ENCODE measurements around the gene OTUB1. TPM values are rescaled to one million over a fixed set of nuclear protein-coding genes. Genes with fewer than 3 reads are reported as not detected.

The OTUB1 gene
- total and polyA plus RNA-seq, 2 experiments from 2014 or later: 48.3 to 123 TPM

DNA sequence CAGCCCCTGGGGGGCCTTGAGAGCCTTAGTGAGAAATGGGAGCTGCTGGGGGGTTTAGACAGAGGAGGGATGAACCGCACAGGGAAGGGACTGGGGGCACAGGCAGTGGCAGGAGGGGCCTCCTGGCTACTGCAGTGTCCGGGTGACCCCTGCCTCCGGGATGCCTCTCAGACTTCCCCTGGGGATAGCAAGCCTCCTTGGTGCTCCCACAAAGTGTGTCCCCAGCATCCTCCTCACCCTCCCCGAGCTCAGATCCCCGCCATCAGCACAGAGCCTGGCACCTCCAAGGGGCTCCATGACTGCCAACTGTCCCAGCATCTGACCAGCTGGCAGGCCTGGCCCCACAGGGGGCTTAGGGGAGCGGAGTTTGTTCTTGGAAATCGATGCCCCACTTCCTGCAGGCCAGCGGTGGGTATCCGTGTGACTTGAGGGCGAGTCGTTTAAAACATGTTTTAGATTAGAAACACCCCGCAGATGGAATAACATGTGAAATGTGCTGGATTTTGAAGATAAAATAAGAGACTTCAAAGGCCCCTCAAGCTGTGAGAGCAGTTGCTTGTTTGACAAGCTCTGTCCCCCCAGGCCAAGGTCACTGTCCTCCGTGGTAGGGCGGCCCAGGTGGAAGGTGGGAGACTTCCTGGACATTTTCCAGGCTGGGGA, 36.0 kb downstream of the OTUB1 start:
- no peak for DNase-seq
- Histone ChIP-seq H3F3A (ENCODE audit: insufficient read depth) (no peaks in the 10 kb centered on the region), H3K9me3 (ENCODE audit: low read depth) (no peaks in the 10 kb centered on the region), H3K4me1 (ENCODE audit: insufficient read depth) (no peaks in the 10 kb centered on the region), H3K27ac (no peak overlapping the region), H3K27me3 (replicated peaks; ENCODE audit: insufficient read depth) (no peaks in the 10 kb centered on the region), H3K9me2 (ENCODE audit: insufficient read depth) (no peaks in the 10 kb centered on the region), H3K4me2 (ENCODE audit: unreplicated experiment) (no peak overlapping the region), H3K4me3 (no peak overlapping the region), H3K79me2 (ENCODE audit: insufficient read depth) (no peaks in the 10 kb centered on the region), H3K36me3 (ENCODE audit: low read depth) (no peaks in the 10 kb centered on the region), H2AFZ (no peak overlapping the region), H4K20me1 (ENCODE audit: insufficient read depth) (no peaks in the 10 kb centered on the region), H3K9ac (no peak overlapping the region)
- WGBS, 2 experiments (ENCODE audit: low coverage in 1 of 2, low lambda C conversion rate in 2 of 2, missing lambda C conversion rate in 2 of 2): 57 to 60% methylated on average over 14 of the region's 14 CpGs
- TF ChIP-seq EZH2 (IDR thresholded peaks at IDR 0.05; ENCODE audit: insufficient read depth, poor library complexity, severe bottlenecking) (no peak), EZH2phosphoT487 (IDR thresholded peaks at IDR 0.05; ENCODE audit: insufficient read depth, low read depth) (no peak)
- in situ Hi-C loops (cut with MboI): no loop called here

DNA sequence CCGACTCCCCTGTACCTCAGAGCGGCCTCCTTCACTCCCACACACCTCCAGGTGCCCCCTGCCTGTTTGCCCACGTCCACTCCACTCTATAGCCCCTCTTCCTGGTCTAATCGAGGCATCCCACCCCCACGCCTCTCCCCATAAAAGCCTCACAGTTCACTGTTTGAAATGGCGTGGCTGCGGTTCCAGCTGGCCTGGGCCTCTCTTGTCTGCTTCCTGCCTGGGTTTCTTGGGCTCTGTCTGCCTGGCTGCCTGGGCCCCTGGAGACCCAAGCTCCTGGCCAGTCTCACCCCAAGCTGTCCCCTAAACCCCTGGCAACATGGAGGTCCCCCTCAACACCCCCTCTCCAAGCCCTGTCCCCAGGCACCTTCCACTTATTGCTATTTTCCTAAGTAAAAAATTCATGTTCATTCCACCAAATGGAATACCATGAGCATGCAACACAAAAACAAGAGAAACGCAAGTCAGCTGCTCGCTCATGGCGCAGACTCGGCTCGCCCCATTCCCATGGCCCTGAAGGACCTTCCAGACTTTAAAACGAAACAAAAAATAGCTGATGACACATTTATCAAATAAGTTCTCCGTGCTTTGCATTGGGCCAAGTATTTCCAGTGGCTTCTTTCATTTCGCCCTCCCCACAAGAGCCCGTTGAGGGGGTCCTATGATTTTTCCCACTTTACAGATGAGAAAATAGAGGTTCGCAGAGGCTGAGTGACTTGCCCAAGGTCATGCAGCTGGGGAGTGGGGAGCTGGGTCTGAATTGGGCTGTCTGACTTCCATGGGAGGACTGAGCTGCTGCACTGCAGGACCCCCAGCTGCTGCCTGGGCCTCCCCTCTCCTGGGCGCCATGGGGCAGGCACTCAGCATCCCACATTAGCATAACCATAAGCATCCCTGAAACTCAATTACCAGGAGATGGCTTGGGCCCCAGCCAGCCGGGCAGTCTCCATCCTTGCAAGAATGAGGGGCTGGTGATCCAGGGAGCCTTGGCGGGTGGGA, 37.8 kb downstream of the OTUB1 start:
- no peak overlapping the region for H3K4me2 ChIP-seq (ENCODE audit: unreplicated experiment)
- H3K4me1 ChIP-seq (ENCODE audit: insufficient read depth): no peaks in the 10 kb centered on the region
- H3K4me3 ChIP-seq: no peak overlapping the region
- in situ Hi-C loops (cut with MboI): no loop called here
- no peaks in the 10 kb centered on the region for H4K20me1 ChIP-seq (ENCODE audit: insufficient read depth)
- no peak for DNase-seq
- H3K27ac ChIP-seq: no peak overlapping the region
- no peaks in the 10 kb centered on the region for H3K79me2 ChIP-seq (ENCODE audit: insufficient read depth)
- H3K9me3 ChIP-seq (ENCODE audit: low read depth): no peaks in the 10 kb centered on the region
- no peaks in the 10 kb centered on the region for H3K36me3 ChIP-seq (ENCODE audit: low read depth)
- H3K9ac ChIP-seq: no peak overlapping the region
- no peaks in the 10 kb centered on the region for H3K9me2 ChIP-seq (ENCODE audit: insufficient read depth)
- H2AFZ ChIP-seq: no peak overlapping the region
- H3K27me3 ChIP-seq (replicated peaks; ENCODE audit: insufficient read depth): no peaks in the 10 kb centered on the region
- WGBS, 2 experiments (ENCODE audit: low coverage in 1 of 2, low lambda C conversion rate in 2 of 2, missing lambda C conversion rate in 2 of 2): 86 to 89% methylated on average over 20 of the region's 20 CpGs
- TF ChIP-seq EZH2phosphoT487 (IDR thresholded peaks at IDR 0.05; ENCODE audit: insufficient read depth, low read depth) (no peak), EZH2 (IDR thresholded peaks at IDR 0.05; ENCODE audit: insufficient read depth, poor library complexity, severe bottlenecking) (no peak)
- no peaks in the 10 kb centered on the region for H3F3A ChIP-seq (ENCODE audit: insufficient read depth)

DNA sequence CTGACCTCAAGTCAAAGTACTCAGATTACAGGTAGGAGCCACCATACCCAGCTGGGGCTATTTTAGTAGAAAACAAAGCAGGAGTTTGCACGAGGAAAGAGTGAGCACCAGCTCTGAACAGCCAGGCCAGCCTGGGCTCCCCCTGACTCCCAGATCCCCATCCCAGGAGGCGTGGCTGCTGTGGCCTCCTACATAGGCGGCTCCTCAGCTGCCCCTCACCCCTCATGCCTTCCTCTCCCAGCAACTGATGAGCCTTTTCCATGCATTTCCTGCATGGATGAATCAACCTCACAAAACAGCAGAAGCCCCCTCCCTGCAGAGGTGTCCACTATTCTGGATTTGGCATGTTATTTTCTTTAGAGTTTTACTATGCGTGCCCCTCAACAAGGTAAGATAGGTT, 39.0 kb downstream of the OTUB1 start:
- WGBS, 2 experiments (ENCODE audit: low coverage in 1 of 2, low lambda C conversion rate in 2 of 2, missing lambda C conversion rate in 2 of 2): 73 to 74% methylated on average over 4 of the region's 4 CpGs
- no peaks in the 10 kb centered on the region for H4K20me1 ChIP-seq (ENCODE audit: insufficient read depth)
- no peaks in the 10 kb centered on the region for H3K79me2 ChIP-seq (ENCODE audit: insufficient read depth)
- DNase-seq: no peak
- H3K27me3 ChIP-seq (replicated peaks; ENCODE audit: insufficient read depth): no peaks in the 10 kb centered on the region
- H2AFZ ChIP-seq: no peak overlapping the region
- no peak overlapping the region for H3K4me3 ChIP-seq
- TF ChIP-seq EZH2 (IDR thresholded peaks at IDR 0.05; ENCODE audit: insufficient read depth, poor library complexity, severe bottlenecking): no peak
- TF ChIP-seq EZH2phosphoT487 (IDR thresholded peaks at IDR 0.05; ENCODE audit: insufficient read depth, low read depth): no peak
- H3K4me1 ChIP-seq (ENCODE audit: insufficient read depth): no peaks in the 10 kb centered on the region
- no peak overlapping the region for H3K4me2 ChIP-seq (ENCODE audit: unreplicated experiment)
- in situ Hi-C loops (cut with MboI): no loop called here
- H3K9me3 ChIP-seq (ENCODE audit: low read depth): no peaks in the 10 kb centered on the region
- no peaks in the 10 kb centered on the region for H3K9me2 ChIP-seq (ENCODE audit: insufficient read depth)
- H3K36me3 ChIP-seq (ENCODE audit: low read depth): no peaks in the 10 kb centered on the region
- no peak overlapping the region for H3K27ac ChIP-seq
- no peaks in the 10 kb centered on the region for H3F3A ChIP-seq (ENCODE audit: insufficient read depth)
- no peak overlapping the region for H3K9ac ChIP-seq

DNA sequence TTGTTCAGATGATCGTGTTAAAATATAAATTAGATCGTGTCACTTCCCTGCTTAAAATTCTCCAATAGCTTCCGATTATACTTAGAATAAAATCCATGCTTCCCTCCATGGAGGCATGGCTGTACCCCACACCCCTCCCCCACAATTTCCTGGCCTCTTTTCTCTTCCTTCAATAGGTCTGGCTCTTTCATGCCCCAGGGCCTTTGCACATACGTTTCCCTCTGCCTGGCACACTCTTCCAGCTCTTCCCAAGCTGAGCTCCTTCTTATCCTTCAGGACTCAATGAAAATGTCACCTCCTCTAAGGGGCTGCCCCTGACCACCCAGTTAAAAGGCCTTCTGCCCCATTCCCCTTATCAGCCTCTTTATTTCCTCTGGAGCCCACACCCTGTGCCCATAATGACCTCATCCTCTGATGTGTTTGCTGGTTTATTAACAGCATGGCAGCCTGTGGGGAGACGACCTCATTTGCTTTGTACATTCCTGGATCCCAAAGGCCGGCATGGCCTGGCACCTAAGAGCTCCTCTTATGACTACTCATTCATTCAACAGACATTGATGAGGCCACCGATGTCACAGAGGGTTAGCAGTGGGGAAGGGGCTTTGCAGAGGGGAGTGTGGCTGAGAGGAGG, 40.5 kb downstream of the OTUB1 start:
- in situ Hi-C loops (cut with MboI): no loop called here

More for the DNA sequence above, 40.5 kb downstream of the OTUB1 start:
- H3K9me3 ChIP-seq (ENCODE audit: low read depth): no peaks in the 10 kb centered on the region
- no peaks in the 10 kb centered on the region for H3K27me3 ChIP-seq (replicated peaks; ENCODE audit: insufficient read depth)
- 68 to 74% methylated on average over 7 of the region's 7 CpGs for WGBS, 2 experiments (ENCODE audit: low coverage in 1 of 2, low lambda C conversion rate in 2 of 2, missing lambda C conversion rate in 2 of 2)
- TF ChIP-seq EZH2phosphoT487 (IDR thresholded peaks at IDR 0.05; ENCODE audit: insufficient read depth, low read depth): no peak
- no peak for TF ChIP-seq EZH2 (IDR thresholded peaks at IDR 0.05; ENCODE audit: insufficient read depth, poor library complexity, severe bottlenecking)
- H3K79me2 ChIP-seq (ENCODE audit: insufficient read depth): no peaks in the 10 kb centered on the region
- H3K9ac ChIP-seq: no peak overlapping the region
- H3K4me1 ChIP-seq (ENCODE audit: insufficient read depth): no peaks in the 10 kb centered on the region
- H3K9me2 ChIP-seq (ENCODE audit: insufficient read depth): no peaks in the 10 kb centered on the region
- no peaks in the 10 kb centered on the region for H4K20me1 ChIP-seq (ENCODE audit: insufficient read depth)
- H3K27ac ChIP-seq: no peak overlapping the region
- H2AFZ ChIP-seq: no peak overlapping the region
- no peaks in the 10 kb centered on the region for H3F3A ChIP-seq (ENCODE audit: insufficient read depth)
- no peak overlapping the region for H3K4me2 ChIP-seq (ENCODE audit: unreplicated experiment)
- H3K36me3 ChIP-seq (ENCODE audit: low read depth): no peaks in the 10 kb centered on the region
- H3K4me3 ChIP-seq: no peak overlapping the region
- no peak for DNase-seq
